Measurements from ENCODE around the gene TLCD3A. TPM values are rescaled to one million over a fixed set of nuclear protein-coding genes. Genes with fewer than 3 reads are reported as not detected.

Gene TLCD3A
- total and polyA plus RNA-seq, 2 of the 4 experiments (the other 2 are of a cell fraction): 15.2 to 35.0 TPM

GRCh38 chr17:705863-706262 is 26.5 kb upstream of the TLCD3A start:
- no peak for TF ChIP-seq RCOR1 (IDR thresholded peaks at IDR 0.05; ENCODE audit: insufficient replicate concordance, low read length)
- TF ChIP-seq FOS (IDR thresholded peaks at IDR 0.05; ENCODE audit: low read depth, low read length): no peak
- no peak for TF ChIP-seq USF2 (IDR thresholded peaks at IDR 0.05; ENCODE audit: low read depth, low read length)
- TF ChIP-seq RAD21 (IDR thresholded peaks at IDR 0.05; ENCODE audit: low read length): no peak
- TF ChIP-seq SMC3 (IDR thresholded peaks at IDR 0.05; ENCODE audit: low read depth, low read length): no peak
- TF ChIP-seq MAFK (IDR thresholded peaks at IDR 0.05; ENCODE audit: low read depth, low read length): no peak
- no peak for TF ChIP-seq BHLHE40 (IDR thresholded peaks at IDR 0.05; ENCODE audit: low read depth, low read length)
- no peak for TF ChIP-seq CTCF (conservative IDR thresholded peaks at IDR 0.05; ENCODE audit: low read depth, low read length)
- TF ChIP-seq CHD1 (IDR thresholded peaks at IDR 0.05; ENCODE audit: low read depth, low read length): no peak
- no peak for TF ChIP-seq RFX5 (IDR thresholded peaks at IDR 0.05; ENCODE audit: low read depth, low read length)
- TF ChIP-seq MAZ (IDR thresholded peaks at IDR 0.05; ENCODE audit: borderline replicate concordance, low read depth, low read length): no peak
- no peak for TF ChIP-seq NFE2L2 (IDR thresholded peaks at IDR 0.05; ENCODE audit: low read depth, low read length)
- dilution Hi-C loops (cut with HindIII; ENCODE audit: low sequenced_read_pairs, unreplicated experiment) (no loop called here), intact Hi-C loops (cut with micrococcal nuclease) (no loop called here), in situ Hi-C loops (cut with MboI; ENCODE audit: low sequenced_read_pairs) (no loop called here)
- no peaks in the 10 kb centered on the region for H3K9me3 ChIP-seq (ENCODE audit: control insufficient read depth, insufficient read depth, low read length)
- no peak overlapping the region for H2AK5ac ChIP-seq (ENCODE audit: low read depth, low read length)
- H3K4ac ChIP-seq (ENCODE audit: low read depth, low read length): no peak overlapping the region
- no peak overlapping the region for H2AK9ac ChIP-seq (replicated peaks; ENCODE audit: low read depth, low read length, poor library complexity)
- no peak overlapping the region for H4K91ac ChIP-seq (ENCODE audit: insufficient read depth, low read depth, low read length)
- DNase-seq: no peak
- no peak overlapping the region for H3K18ac ChIP-seq (ENCODE audit: low read depth, low read length)
- H2BK15ac ChIP-seq (ENCODE audit: low read depth, low read length): no peak overlapping the region
- H3K36me3 ChIP-seq (ENCODE audit: control insufficient read depth, insufficient read depth, low read length): peaks cover 23% of the 10 kb centered on the region
- H4K8ac ChIP-seq (ENCODE audit: low read depth in 2 of 2, low read length in 2 of 2): no peak overlapping the region
- H3K79me1 ChIP-seq (ENCODE audit: low read depth in 1 of 2, low read length in 2 of 2): peaks cover 27 to 61% of the 10 kb centered on the region in 2 experiments
- no peaks in the 10 kb centered on the region for H3K27me3 ChIP-seq (ENCODE audit: control insufficient read depth, insufficient read depth, low read length)
- H2BK120ac ChIP-seq (ENCODE audit: low read depth, low read length): no peak overlapping the region
- no peak overlapping the region for H3K14ac ChIP-seq (replicated peaks; ENCODE audit: low read depth, low read length)
- no peak overlapping the region for H3K27ac ChIP-seq (ENCODE audit: insufficient read depth, low read length)
- CTCF ChIA-PET: no interaction called here
- H3K56ac ChIP-seq (ENCODE audit: extremely low read depth, insufficient read depth, low read length): no peak overlapping the region
- H4K5ac ChIP-seq (ENCODE audit: low read depth, low read length): no peak overlapping the region
- no peak overlapping the region for H3K4me3 ChIP-seq (ENCODE audit: insufficient read depth, low read depth, low read length)
- H2BK20ac ChIP-seq (ENCODE audit: low read depth, low read length): no peak overlapping the region
- no peak overlapping the region for H3K4me2 ChIP-seq (ENCODE audit: low read depth, low read length)
- no peak overlapping the region for H2BK5ac ChIP-seq (ENCODE audit: low read depth, low read length, poor library complexity, severe bottlenecking)
- H2AFZ ChIP-seq (replicated peaks; ENCODE audit: low read length, poor library complexity): no peak overlapping the region
- H3K23ac ChIP-seq (ENCODE audit: low read depth, low read length): no peak overlapping the region
- H3K4me1 ChIP-seq (ENCODE audit: control insufficient read depth, insufficient read depth, low read length): peaks cover 6% of the 10 kb centered on the region
- ATAC-seq (ENCODE audit: low read depth): no peak
- no peak overlapping the region for H3K9ac ChIP-seq (ENCODE audit: low read depth, low read length)
- H3K9me1 ChIP-seq (ENCODE audit: insufficient read depth, low read length): peaks cover 6% of the 10 kb centered on the region; the same call in 1 of the 2 replicates
- WGBS, 2 experiments (ENCODE audit: extremely low coverage in 2 of 2, insufficient read length in 1 of 2): no CpG with 5 or more reads among the region's 6 CpGs
- no TSS peak for BruUV-seq (replicated peaks)
- POLR2A ChIA-PET (ENCODE audit: unreplicated experiment): no interaction called here
- H4K20me1 ChIP-seq (ENCODE audit: insufficient read depth, low read length): peaks cover 12% of the 10 kb centered on the region
